ENCODE data around the gene HUS1. TPM values are rescaled to one million over a fixed set of nuclear protein-coding genes. Genes with fewer than 3 reads are reported as not detected.

HUS1 gene
- total and polyA plus RNA-seq, 12 donors: 9.6 to 35.9 (median 28.0) TPM

GRCh38 chr7:48016641-48017040 is 37.2 kb upstream of the HUS1 start:
- Histone ChIP-seq H3K4me1 (peaks cover 0 to 5% (median 0%) of the 10 kb centered on the region in 9 donors), H3K9me3 (peaks cover 0 to 13% (median 0%) of the 10 kb centered on the region in 11 donors), H3K27me3 (no peaks in the 10 kb centered on the region), H3K27ac (no peak overlapping the region), H3K4me3 (no peak overlapping the region), H3K36me3 (no peaks in the 10 kb centered on the region)
- TF ChIP-seq CTCF (IDR thresholded peaks at IDR 0.05): no peak
- no peak for DNase-seq
- no peak for ATAC-seq
- intact Hi-C loops (cut with DNase I): no loop called here

- WGBS, 2 donors: 62 to 63% methylated on average over 3 of the region's 3 CpGs
- ATAC-seq (no peak), DNase-seq (no peak)
- Histone ChIP-seq H3K27ac (peak overlapping the region in 1 of 10 donors; percentile 13), H3K9me3 (peaks cover 0 to 6% (median 0%) of the 10 kb centered on the region in 11 donors), H3K4me3 (no peak overlapping the region), H3K27me3 (peaks cover 0 to 3% (median 0%) of the 10 kb centered on the region in 7 donors), H3K4me1 (peaks cover 0 to 13% (median 0%) of the 10 kb centered on the region in 9 donors), H3K36me3 (no peaks in the 10 kb centered on the region)
- intact Hi-C loops (cut with DNase I): no loop called here
- TF ChIP-seq CTCF (IDR thresholded peaks at IDR 0.05): no peak
Measured at GRCh38 chr7:48011951-48012350, 32.5 kb upstream of the HUS1 start.

GRCh38 chr7:48011323-48011722 is 31.9 kb upstream of the HUS1 start:
- no peak for ATAC-seq
- intact Hi-C loops (cut with DNase I): no loop called here
- peaks cover 0 to 4% (median 0%) of the 10 kb centered on the region in 7 donors for H3K27me3 ChIP-seq
- peak overlapping the region in 1 of 10 donors; percentile 13 for H3K27ac ChIP-seq
- no peaks in the 10 kb centered on the region for H3K36me3 ChIP-seq
- H3K9me3 ChIP-seq: peaks cover 0 to 6% (median 0%) of the 10 kb centered on the region in 11 donors
- no peak for TF ChIP-seq CTCF (IDR thresholded peaks at IDR 0.05)
- peaks cover 0 to 13% (median 0%) of the 10 kb centered on the region in 9 donors for H3K4me1 ChIP-seq
- H3K4me3 ChIP-seq: no peak overlapping the region
- 25 to 33% methylated on average over 2 of the region's 2 CpGs for WGBS, 2 donors
- DNase-seq: no peak

GRCh38 chr7:48009954-48010353 is 30.5 kb upstream of the HUS1 start:
- Histone ChIP-seq H3K27ac (no peak overlapping the region), H3K4me1 (peaks cover 0 to 13% (median 0%) of the 10 kb centered on the region in 9 donors), H3K9me3 (peaks cover 0 to 6% (median 0%) of the 10 kb centered on the region in 11 donors), H3K36me3 (no peaks in the 10 kb centered on the region), H3K4me3 (no peak overlapping the region), H3K27me3 (peaks cover 0 to 4% (median 0%) of the 10 kb centered on the region in 7 donors)
- DNase-seq (no peak), ATAC-seq (no peak)
- intact Hi-C loops (cut with DNase I): no loop called here
- TF ChIP-seq CTCF (IDR thresholded peaks at IDR 0.05): no peak
- WGBS, 2 donors: 92 to 95% methylated on average over 4 of the region's 4 CpGs
